ENCODE results near the gene FKBP7. TPM values are rescaled to one million over a fixed set of nuclear protein-coding genes. Genes with fewer than 3 reads are reported as not detected.

The FKBP7 gene
- total RNA-seq, 1 experiment from 2014 or later: 4.8 TPM

- TF ChIP-seq, protein P1, sequence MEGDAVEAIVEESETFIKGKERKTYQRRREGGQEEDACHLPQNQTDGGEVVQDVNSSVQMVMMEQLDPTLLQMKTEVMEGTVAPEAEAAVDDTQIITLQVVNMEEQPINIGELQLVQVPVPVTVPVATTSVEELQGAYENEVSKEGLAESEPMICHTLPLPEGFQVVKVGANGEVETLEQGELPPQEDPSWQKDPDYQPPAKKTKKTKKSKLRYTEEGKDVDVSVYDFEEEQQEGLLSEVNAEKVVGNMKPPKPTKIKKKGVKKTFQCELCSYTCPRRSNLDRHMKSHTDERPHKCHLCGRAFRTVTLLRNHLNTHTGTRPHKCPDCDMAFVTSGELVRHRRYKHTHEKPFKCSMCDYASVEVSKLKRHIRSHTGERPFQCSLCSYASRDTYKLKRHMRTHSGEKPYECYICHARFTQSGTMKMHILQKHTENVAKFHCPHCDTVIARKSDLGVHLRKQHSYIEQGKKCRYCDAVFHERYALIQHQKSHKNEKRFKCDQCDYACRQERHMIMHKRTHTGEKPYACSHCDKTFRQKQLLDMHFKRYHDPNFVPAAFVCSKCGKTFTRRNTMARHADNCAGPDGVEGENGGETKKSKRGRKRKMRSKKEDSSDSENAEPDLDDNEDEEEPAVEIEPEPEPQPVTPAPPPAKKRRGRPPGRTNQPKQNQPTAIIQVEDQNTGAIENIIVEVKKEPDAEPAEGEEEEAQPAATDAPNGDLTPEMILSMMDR (conservative IDR thresholded peaks at IDR 0.05): no peak
- no peak overlapping the region for H4K8ac ChIP-seq (replicated peaks; ENCODE audit: insufficient read length, low read depth, low read length)
- no peak overlapping the region for H3K56ac ChIP-seq (ENCODE audit: insufficient read length, low read depth, low read length)
- H3K4ac ChIP-seq (ENCODE audit: low read depth, low read length): no peak overlapping the region
- Mint-ChIP-seq H3K36me3 (ENCODE audit: insufficient read depth in 1 of 3, low read depth in 3 of 3) (no peaks in the 10 kb centered on the region), H3K4me1 (peaks cover 3 to 9% of the 10 kb centered on the region in 2 experiments; a peak in 2 of 4 replicates), H3K4me3 (no peak overlapping the region), H3K27me3 (ENCODE audit: low read depth) (no peaks in the 10 kb centered on the region; the same call in 1 of the 2 replicates), H3K27ac (no peak overlapping the region), H3K9me3 (no peaks in the 10 kb centered on the region)
- peaks cover 5% of the 10 kb centered on the region for H3K23me2 ChIP-seq (ENCODE audit: insufficient read length, low read depth, low read length, poor library complexity, severe bottlenecking)
- no peak overlapping the region for H2BK120ac ChIP-seq (ENCODE audit: low read depth, low read length, poor library complexity, severe bottlenecking)
- H3K23ac ChIP-seq (ENCODE audit: insufficient read length, low read depth, low read length): no peak overlapping the region
- no peak overlapping the region for H3T11ph ChIP-seq (ENCODE audit: low read length)
- H3K27me3 ChIP-seq (ENCODE audit: insufficient read depth, low read length): no peaks in the 10 kb centered on the region
- H2AK5ac ChIP-seq (ENCODE audit: insufficient read length, low read length): no peak overlapping the region
- H2AFZ ChIP-seq (ENCODE audit: low read length): no peak overlapping the region
- no peak overlapping the region for H3K18ac ChIP-seq (ENCODE audit: insufficient read length, low read depth, low read length)
- no peak overlapping the region for H2BK15ac ChIP-seq (ENCODE audit: low read depth, low read length)
- H2BK5ac ChIP-seq (ENCODE audit: insufficient read length, low read length): no peak overlapping the region
- H3K4me1 ChIP-seq (ENCODE audit: insufficient read depth, low read length): no peaks in the 10 kb centered on the region
- H3K9me3 ChIP-seq (ENCODE audit: control insufficient read depth, low read depth, low read length): no peaks in the 10 kb centered on the region
- no peak overlapping the region for H3K27ac ChIP-seq (ENCODE audit: insufficient read length, low read depth, low read length)
- no peak overlapping the region for H3K9ac ChIP-seq (ENCODE audit: extremely low read depth, insufficient read length, low read length)
- no peak overlapping the region for H4K5ac ChIP-seq (ENCODE audit: insufficient read length, low read depth, low read length)
- H2BK20ac ChIP-seq (ENCODE audit: low read depth, low read length, poor library complexity, severe bottlenecking): no peak overlapping the region
- H3K14ac ChIP-seq (ENCODE audit: insufficient read depth, low read length): no peak overlapping the region
- DNase-seq: no peak
- H2BK12ac ChIP-seq (ENCODE audit: insufficient read length, low read depth, low read length): no peak overlapping the region
- no peak overlapping the region for H4K91ac ChIP-seq (ENCODE audit: insufficient read length, low read depth, low read length)
- H4K20me1 ChIP-seq (ENCODE audit: control insufficient read depth, insufficient read depth, insufficient read length): no peaks in the 10 kb centered on the region
- no CpG with 5 or more reads among the region's 5 CpGs for WGBS (ENCODE audit: extremely low coverage, insufficient read length, low lambda C conversion rate)
- no peak overlapping the region for H3K4me2 ChIP-seq (ENCODE audit: insufficient read depth, insufficient read length, low read length)
- H3K79me2 ChIP-seq (ENCODE audit: insufficient read depth, low read length): no peaks in the 10 kb centered on the region
- H3K79me1 ChIP-seq (ENCODE audit: insufficient read depth, low read depth, low read length, poor library complexity, severe bottlenecking): no peaks in the 10 kb centered on the region
Observed at GRCh38 chr2:178474560-178474959, 3.8 kb downstream of the FKBP7 start.
